ENCODE results near the gene CCDC201. TPM values are rescaled to one million over a fixed set of nuclear protein-coding genes. Genes with fewer than 3 reads are reported as not detected.

CCDC201 gene
- total RNA-seq, 1 donor from 2014 or later: not detected

DNA sequence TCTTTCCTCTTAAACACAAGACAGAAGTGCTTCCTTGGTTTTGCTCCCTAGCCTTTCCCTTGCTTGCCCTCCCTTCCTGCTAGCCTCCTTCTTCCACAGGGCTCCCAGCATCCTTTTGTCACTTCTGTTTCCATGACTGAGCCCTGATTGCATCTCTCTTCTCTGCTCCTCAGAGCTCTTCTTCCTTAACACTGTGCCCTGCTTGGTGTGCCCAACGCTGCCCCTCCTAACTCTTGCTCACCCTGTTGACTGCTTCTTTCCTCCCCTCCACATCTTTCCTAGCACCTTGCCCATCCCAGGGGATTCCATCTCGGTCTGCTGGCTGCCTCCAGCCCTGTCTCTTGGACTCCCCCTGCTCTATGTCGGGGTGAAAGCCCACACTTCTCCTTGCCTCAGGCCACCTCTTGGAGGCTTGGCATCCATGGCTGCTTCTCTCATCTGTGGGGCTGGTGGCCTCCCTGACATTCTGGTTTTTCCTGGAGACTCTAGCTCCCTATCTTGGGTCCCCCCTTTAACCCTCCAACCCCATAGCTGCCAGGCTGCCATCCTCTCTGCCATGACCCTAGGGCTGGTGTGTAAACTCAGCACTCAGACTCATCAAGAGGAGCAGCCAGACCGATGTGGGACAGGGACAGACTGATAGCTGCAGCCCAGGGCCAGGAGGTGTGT, 21.2 kb upstream of the CCDC201 start:
- intact Hi-C loops (cut with micrococcal nuclease): no loop called here

DNA sequence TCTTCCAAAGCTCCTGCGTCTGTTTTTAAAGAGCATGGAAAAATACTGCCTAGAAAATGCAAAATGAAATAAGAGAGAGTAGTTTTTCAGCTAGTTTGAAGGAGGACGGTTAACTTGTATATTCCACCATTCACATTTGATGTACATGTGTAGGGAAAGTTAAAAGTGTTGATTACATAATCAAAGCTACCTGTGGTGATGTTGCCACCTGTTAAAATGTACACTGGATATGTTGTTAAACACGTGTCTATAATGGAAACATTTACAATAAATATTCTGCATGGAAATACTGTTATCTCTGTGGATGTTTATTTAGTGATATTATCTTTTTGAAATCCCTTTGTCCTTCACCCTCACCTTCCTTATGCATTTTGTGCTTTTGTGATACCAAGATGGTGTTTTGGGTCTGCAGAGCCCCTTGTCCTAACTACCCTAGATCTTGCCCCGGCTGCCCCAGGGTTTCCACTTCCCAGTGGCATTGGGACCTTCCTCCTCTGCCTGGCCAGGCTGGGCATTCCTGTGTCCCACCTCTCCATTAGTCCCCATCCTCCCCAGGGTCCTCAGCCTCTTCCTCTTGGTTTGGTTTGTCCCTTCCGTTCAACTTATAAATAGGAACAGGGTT, 20.6 kb upstream of the CCDC201 start:
- intact Hi-C loops (cut with micrococcal nuclease): no loop called here

DNA sequence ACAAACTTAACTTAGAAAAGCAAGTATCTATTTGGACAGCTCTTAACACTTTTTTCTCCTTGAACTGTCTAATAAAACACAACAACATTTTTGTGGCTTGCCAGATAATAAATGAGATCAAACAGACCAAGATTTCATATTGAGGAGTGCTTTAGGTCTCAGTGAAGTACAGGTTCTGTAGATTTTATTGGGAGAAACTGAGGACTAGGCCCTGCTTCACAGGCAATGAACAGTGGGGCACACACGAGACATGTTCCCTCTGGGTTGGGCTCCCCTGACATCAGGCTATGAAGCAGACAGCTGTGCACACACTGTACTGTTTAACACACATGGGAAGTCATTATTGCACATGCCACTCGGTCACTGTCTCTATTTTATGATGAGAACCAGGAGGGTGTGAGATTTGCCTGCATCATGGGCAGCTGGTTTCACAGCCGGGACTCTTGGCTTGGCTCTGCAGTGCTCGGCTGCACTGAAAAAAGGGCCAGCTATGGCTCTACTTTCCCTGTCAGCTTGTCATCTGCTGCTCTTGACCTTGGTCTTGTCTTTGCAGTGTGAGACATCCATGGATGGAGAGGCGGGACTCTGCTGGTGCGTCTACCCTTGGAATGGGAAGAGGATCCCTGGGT, 19.6 kb upstream of the CCDC201 start:
- intact Hi-C loops (cut with micrococcal nuclease): no loop called here

DNA sequence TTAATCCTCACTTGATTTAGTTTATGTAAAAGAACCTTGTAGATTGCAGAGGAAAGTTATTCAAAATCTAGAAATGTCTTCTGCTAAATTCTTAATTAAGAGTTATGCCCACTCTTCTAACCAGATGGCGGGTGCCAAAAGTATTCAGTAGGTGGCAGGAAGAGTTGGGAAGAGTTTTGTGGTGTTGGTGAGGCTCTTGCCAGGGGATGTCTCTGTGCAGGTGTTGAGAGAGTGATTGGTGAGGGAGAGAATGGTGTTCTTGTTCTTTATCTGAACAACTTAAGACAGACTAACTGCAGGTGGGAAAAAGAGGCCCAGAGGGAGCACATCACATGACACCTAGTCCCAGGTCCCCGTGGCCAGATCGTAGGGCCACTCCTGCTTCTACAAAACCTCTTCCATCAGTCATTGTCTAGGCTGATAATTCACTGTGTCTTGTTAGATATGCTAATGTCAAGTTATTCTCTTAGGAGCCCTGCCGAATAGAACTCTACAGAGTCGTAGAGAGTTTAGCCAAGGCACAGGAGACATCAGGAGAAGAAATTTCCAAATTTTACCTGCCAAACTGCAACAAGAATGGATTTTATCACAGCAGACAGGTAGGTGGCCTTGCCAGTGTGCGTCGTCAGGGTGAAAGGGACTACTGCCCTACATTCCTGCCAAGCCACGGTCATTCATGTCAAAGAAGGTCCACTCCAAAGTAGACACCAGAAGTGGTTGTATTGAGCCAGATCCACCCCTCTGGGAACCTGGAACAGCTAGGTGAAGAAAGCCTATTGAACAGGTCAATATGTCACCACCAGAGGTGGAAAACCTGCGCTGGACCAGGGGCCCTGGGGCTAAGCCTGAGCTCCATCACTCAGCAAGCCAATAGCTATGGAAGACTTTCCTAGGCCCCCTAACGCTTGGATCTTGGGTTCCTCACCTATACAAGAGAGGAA, 18.9 kb upstream of the CCDC201 start:
- intact Hi-C loops (cut with micrococcal nuclease): no loop called here

DNA sequence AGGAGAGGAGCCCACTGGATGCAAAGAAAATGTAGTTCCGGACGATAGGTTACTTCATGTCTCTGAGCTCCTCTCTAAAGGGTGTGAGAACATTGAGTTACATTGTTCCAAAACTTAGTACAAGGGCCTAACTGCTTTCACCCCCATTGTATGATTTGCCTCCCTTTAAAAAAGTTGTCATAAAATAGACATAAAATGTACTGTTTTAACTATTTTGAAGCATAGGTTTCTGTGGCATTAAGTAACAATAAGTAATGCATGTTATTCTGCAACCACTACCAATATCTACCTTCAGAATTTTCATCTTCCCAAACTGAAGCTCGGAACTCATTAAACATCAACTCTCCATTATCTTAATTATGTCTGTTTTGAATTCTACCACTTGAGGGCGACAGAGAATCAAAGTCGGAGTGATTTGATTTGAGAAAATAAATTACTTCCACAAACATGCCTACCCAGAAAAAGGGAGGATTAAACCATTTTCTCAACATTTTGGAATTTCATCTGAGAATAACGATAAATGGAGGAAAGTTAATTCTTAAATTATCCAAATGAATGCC, 18.1 kb upstream of the CCDC201 start:
- intact Hi-C loops (cut with micrococcal nuclease): no loop called here

DNA sequence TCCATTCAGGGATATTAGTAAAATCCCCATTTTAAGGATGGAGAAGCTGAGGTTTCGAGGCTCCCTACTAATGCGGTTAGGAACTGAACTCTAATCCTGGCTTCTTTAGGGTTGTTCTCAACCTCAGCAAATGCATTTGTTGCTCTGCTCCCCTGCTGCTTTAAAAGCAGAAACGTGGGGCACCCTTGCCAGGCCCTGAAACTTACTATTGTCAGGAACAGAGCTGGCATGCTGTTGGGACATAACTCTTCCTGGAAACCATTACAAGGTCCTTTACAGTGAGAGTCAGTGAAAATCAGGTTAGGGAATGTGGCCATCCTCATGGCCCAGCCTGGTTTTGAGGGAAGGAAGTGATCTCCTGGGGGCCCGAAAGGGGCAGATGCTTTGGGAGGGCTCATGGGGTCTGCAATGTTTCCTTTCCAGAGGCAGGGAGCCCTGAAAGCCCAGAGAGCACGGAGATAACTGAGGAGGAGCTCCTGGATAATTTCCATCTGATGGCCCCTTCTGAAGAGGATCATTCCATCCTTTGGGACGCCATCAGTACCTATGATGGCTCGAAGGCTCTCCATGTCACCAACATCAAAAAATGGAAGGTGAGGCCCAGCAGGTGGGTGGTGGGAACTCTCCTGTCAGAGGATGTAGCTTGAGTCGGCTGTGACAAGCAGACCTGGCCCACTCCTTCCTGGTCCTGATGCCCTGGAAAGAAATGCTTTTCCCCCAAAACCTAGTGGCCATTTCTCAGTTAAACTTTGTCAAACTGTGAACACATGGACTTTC, 17.4 kb upstream of the CCDC201 start:
- intact Hi-C loops (cut with micrococcal nuclease): no loop called here

DNA sequence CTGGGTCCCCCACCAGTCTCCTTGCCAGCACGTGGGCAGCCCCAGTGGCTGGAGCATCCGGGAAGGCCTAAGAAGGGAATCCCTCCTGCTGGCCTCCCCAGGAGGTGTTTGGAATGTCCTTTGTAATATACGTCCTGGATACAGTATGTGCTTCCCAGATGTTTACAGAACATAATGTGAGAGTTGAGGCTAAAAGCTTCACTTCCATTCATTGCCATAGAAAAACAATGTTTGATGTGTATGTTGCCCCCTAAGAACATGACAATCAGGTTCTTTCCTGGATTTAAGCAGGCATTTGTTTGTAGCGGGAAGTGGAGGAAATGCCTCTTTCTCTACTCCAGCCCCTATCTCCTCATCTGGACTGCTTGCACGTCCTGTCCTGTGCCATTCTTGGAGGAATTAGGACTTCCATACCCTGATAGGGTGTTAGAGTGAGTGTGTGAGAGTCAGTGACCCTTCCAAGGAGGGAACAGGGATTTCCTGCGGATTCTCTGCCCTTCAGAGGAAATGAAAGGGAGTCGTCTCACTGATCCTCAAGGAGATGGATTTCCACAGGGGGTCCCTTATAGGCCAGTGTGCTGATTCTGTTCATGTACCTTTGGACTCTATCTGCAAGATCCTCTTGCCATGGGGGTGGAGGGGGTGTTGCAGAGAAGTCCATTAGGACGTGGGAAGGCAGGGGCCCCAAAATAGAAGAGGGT, 16.6 kb upstream of the CCDC201 start:
- intact Hi-C loops (cut with micrococcal nuclease): no loop called here

DNA sequence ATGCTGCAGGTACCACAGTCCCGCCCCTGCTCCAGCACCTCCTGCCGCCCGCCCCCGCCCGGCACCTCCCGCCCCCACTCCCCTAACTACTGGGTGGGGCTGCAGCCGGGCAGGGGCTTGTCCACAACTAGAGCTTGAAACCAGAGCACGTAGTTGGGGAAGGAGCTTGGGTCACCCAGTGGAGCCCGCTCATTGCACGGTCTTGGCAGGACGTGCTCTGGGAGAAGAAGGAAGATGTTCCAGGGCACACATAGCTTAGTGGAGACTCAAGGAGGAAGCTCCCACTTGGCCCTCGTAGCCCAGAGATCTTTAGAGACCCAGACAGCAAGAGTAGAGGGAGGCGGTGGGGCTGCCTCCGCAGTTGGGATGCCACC, 16.1 kb upstream of the CCDC201 start:
- intact Hi-C loops (cut with micrococcal nuclease): no loop called here

DNA sequence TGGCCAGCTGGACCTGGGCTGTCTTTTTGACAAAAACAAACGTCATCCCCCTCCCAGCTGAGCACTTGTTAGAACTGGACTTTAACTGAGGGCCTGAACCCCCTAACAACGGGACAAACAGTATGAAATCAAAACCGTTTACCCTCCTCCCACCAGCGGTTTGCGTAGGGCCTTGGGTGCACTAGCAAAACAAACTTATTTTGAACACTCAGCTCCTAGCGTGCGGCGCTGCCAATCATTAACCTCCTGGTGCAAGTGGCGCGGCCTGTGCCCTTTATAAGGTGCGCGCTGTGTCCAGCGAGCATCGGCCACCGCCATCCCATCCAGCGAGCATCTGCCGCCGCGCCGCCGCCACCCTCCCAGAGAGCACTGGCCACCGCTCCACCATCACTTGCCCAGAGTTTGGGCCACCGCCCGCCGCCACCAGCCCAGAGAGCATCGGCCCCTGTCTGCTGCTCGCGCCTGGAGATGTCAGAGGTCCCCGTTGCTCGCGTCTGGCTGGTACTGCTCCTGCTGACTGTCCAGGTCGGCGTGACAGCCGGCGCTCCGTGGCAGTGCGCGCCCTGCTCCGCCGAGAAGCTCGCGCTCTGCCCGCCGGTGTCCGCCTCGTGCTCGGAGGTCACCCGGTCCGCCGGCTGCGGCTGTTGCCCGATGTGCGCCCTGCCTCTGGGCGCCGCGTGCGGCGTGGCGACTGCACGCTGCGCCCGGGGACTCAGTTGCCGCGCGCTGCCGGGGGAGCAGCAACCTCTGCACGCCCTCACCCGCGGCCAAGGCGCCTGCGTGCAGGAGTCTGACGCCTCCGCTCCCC, 15.5 kb upstream of the CCDC201 start, which contains the start of gene IGFBP1:
Gene IGFBP1, plus strand, starts transcription at position 304 of the 808 bp plus-strand sequence. Its CDS starts 165 bp downstream, at position 469.
- intact Hi-C loops (cut with micrococcal nuclease): no loop called here

DNA sequence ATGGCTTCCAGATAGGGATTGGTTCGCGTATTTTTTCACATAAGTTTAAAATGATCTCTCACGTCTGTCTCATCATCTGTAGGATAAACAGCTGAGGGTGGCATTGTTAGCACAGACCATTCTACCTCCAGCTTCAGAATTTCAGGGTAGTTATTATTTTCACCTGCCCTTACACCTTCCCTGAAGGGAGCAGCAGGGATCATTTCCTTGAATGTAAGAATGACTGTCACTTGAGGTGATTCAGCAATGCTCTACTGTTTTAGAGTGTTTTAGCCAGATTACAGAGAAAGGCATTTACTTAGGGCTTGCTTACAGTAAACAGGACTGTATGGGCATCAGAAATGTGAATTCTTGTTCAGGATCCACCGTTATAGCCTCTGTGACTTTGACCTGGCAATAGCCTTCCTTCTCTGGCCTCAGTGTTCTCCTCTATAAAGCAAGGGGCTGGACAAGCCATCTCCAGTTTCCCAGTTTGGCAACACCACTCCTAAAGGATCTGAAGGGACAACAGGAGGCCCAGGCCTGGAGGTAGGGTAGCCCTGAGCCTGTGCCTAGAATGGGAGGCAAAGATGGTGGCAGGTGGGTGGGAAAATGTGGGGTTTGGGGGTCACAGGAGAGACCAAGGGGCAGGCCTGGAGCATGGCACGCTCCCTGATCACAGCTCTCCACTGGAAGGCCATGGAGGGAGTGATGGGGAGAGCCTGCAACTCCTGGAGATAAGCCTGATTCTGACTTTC, 14.2 kb upstream of the CCDC201 start:
- intact Hi-C loops (cut with micrococcal nuclease): no loop called here

DNA sequence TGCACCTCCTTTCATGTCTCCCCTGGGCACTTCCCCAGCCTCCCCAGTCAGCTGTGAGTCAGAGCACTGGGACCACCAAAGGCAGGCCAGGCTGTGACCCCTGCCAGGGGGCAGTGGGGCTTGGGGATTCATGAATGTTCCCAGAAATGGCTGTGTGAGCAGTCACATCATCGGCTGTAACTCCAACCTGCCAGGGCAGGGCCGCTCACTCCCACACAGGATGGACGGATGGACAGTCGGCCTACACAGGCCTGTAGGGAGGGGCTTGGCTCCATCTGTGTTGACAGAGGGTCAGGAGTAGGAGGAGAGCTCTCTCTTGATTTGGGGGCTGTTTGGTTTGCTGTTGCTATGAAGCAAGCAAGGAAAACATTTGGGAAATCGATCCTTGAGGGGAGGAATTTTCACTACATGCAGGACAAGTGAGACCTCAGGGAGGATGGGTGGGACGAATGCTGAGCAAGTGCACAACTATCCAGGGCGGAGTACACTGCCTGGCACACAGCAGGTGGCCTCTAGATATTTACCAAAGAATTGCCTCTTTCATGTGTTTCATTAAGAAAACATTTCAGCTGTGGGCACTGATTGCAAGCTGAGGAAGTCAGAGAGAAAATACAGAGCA, 12.5 kb upstream of the CCDC201 start:
- intact Hi-C loops (cut with micrococcal nuclease): no loop called here

DNA sequence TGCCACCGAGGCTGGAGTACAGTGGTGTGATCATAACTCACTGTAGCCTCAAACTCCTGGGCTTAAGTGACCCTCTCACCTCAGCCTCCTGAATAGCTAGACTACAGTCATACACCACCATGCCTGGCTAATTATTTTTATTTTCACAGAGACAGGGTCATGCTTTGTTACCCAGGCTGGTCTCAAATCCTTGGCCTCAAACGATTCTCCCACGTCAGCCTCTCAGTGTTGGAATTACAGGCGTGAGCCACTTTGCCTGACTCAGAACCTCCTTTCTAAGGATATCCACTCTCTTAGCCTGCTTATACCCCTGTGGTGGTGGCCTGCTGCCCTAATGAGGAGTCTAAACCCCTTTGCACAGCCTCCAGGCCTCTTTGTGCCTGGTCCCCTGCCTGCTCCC, 11.3 kb upstream of the CCDC201 start:
- intact Hi-C loops (cut with micrococcal nuclease): no loop called here

DNA sequence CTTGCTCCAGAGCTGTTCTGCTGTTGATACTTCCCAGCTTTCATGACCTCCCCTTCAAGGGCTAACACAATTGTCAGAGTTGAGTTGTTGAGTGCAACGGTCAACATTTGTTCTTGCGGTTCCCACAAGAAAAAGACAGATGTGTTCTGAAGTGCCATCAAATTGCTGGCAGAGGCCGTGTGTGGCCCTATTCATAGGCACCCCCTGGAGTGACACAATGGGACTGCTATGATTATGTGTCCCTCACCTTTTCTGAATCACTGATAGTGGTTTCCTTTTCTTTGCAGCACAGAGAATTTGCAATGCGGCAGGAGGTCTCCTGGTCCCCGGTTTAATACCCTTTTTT, 9.6 kb upstream of the CCDC201 start:
- intact Hi-C loops (cut with micrococcal nuclease): no loop called here

DNA sequence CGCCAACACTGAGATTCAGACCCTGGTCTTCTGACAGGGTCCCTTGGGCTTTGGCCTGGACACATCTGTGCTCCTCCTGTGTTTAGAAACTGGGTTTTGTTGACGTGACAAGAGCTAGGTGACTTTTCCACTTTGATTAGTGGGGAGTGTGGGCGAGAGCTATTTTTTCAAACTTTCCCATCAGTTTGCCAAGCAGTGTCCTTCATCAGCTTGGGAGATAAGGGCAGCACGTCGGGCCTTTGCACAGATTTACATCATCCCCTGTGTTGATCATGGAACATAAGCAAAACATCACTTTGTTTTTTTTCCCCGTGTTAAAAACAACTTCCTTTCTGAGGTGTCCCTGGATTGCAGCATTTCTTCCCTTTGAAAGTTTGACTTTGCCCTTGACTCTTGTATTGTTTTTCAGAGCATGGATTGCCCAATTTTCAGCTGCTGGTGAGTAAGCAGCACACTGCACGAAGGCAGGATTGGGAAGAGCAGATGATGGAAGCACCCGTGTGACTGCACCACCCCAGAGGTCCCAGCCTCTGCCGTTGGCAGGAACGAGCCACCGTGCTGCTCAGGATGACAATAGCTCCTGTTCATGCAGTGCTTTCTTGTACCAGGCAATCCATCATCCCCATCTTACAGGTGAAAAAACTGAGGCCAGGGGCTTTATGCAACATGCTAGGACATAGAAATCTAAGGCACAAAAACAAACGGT, 9.0 kb upstream of the CCDC201 start:
- intact Hi-C loops (cut with micrococcal nuclease): no loop called here

DNA sequence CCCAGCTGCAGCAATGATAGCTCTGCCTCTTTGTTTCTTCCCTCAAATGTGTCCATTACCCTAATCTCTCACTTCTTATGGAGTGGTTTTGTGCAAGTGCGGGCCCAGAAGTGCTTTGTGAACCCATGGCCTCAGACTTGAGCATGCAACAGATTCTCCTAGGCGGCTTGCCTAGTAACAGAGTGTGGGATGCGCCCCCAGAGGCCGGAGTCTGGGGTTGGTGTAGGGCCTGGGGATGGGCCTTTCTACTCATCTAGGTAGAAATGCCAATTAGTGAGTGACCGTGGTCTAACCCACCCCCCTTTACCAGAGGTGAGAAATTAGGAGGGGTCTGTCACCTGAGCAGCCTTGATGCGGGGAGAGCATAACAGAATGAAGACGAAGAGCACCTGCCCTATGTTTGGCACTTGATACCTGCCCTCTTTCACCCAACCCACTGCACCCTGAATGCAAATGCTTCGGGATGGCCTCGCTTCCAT, 8.4 kb upstream of the CCDC201 start:
- intact Hi-C loops (cut with micrococcal nuclease): no loop called here

DNA sequence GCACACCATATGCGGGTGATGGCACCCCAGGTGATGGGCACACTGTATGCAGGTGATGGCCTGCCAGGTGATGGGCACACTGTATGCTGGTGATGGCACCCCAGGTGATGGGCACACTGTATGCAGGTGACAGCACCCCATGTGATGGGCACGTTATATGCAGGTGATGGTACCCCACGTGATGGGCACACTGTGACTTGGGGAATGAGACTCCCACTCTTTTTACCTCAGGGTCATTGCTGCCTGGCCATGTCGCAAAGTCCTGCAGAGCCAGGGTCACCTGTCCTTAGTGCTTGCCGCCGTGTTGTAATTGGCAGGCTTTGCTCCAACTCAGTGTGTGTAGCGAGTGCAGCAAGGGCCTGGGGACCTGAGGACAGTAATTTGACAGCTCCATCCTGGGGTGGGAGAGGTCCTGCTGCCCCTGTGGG, 7.6 kb upstream of the CCDC201 start:
- intact Hi-C loops (cut with micrococcal nuclease): no loop called here

DNA sequence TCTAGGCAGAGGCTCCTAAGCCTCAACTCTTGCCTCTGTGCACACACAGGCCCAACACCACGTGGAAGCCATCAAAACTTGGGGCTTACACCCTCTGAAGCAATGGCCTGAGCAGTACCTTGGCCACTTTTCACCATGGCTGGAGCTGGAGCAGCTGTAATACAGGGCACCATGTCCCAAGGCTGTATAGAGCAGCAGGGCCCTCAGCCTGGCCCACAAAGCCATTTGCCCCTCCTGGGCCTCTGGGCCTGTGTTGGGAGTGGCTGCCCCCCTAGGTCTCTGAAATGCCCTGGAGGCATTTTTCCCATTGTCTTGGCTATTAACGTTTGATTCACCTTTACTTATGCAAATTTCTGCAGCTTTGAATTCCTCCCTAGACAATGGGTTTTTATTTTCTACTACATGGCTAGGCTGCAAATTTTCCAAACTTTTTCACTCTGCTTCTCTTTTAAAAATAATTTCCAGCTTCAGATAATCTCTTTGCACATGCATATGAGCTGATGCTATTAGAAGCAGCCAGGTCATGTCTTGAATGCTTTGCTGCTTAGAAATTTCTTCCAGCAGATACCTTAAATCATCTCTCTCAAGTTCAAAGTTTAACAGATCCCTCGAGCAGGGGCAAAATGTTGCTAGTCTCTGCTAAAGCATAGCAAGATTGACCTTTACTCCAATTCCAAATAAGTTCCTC, 5.7 kb upstream of the CCDC201 start:
- intact Hi-C loops (cut with micrococcal nuclease): no loop called here

All from T-helper 2 cell treated with Interferon-gamma antibody and Interleukin-4, amounts not matched to agents 100 ng/mL and 5 ng/mL, for 36 hours (primary cell).